Adrenal gland (tissue), 12 donors: ENCODE measurements around the gene RALGAPA1. TPM values are rescaled to one million over a fixed set of nuclear protein-coding genes. Genes with fewer than 3 reads are reported as not detected.

ENCODE experiments used
- DNase-seq, 7 donors: peaks; one replicate each; pipeline ENCODE4 v3.0.0-alpha.2; 2019 to 2020
- H3K27ac ChIP-seq, 5 donors: fragments of 200-600 bp; sonication (generic) in 4 of 5; 1 replicate in 3 of 5; 2 replicates in 2 of 5; pipeline versions ENCODE4 v1.5.1 to v1.8.0; 2016 to 2020; ENCODE audit warnings: mild to moderate bottlenecking in 1 of 5
- H3K27me3 ChIP-seq: fragments of 200-600 bp; 2 replicates; pipeline ENCODE4 v1.8.0; 2021
- H3K36me3 ChIP-seq, 2 donors: fragments of 200-600 bp; replicated peaks in 1 of 2; 1 replicate in 1 of 2; 2 replicates in 1 of 2; pipeline versions ENCODE4 v1.5.1 to v1.8.0; 2018 to 2022
- H3K4me1 ChIP-seq, 2 donors: fragments of 200-600 bp; replicated peaks in 1 of 2; 1 replicate in 1 of 2; 2 replicates in 1 of 2; pipeline versions ENCODE4 v1.5.1 to v1.8.0; 2018 to 2021
- H3K4me3 ChIP-seq, 4 donors: fragments of 200-600 bp; sonication (generic) in 3 of 4; one replicate each; pipeline ENCODE4 v1.5.1; 2016 to 2018
- H3K9me3 ChIP-seq, 3 donors: fragments of 200-600 bp; sonication (generic) in 1 of 3; replicated peaks in 1 of 3; 1 replicate in 2 of 3; 2 replicates in 1 of 3; pipeline versions ENCODE4 v1.5.1 to v1.8.0; 2016 to 2021
- POLR2A ChIP-seq, 2 donors: fragments of 450-650 bp; IDR thresholded peaks; one replicate each; pipeline ENCODE4 v1.6.1; 2017; ENCODE audit warnings: antibody characterized with exemption in 2 of 2, mild to moderate bottlenecking in 2 of 2, moderate library complexity in 1 of 2
- WGBS, 4 donors: extraction: QIAGEN DNeasy Blood & Tissue Kit in 2 of 4; methylation state at CpG; one replicate each; pipeline versions ENCODE4 v1.1.5 to v1.1.7; 2013 to 2017; 5-methylcytosine and 5-hydroxymethylcytosine counted together
- intact Hi-C, 2 donors: fragments of 100-400 bp; cut with DNase I; formaldehyde crosslinking; loops; one replicate each; pipeline versions ENCODE4 v1.14.1 to v1.15.0; 2022 to 2023
- polyA plus RNA-seq, 3 donors: library from polyadenylated mRNA; stranded (reverse); fragments of 200-250 nt in 2 of 3; fragments of 350-450 nt in 1 of 3; fragmentation: Illumina TruSeq in 1 of 3; extraction: RNeasy Lipid Tissue Mini Kit (QIAGEN cat#74804) in 1 of 3; gene quantifications; one replicate each; pipeline ENCODE4 v1.2.3, GENCODE V29; 2013 to 2014
- total RNA-seq, 9 donors: library from RNA; depleted of rRNA in 4 of 9; stranded (reverse); fragments of >200 nt in 4 of 9; fragments of 120-200 nt in 1 of 9; fragmentation: NEBNext Ultra II Directional in 1 of 9; extraction: Animal tissue kit (Norgen Biotek cat#: 25700) in 1 of 9; gene quantifications; one replicate each; pipeline versions ENCODE4 v1.1.0 to v1.2.4, GENCODE V29; 2013 to 2023
- TF ChIP-seq, protein P1 (sequence below), 6 experiments: fragments of 450-650 bp in 4 of 6; fragments of 200-600 bp in 2 of 6; sonication (generic) in 1 of 6; IDR thresholded peaks; 1 replicate in 5 of 6; 2 replicates in 1 of 6; pipeline versions ENCODE4 v1.5.1 to v1.8.0; 2016 to 2021; ENCODE audit warnings: antibody characterized with exemption in 6 of 6, mild to moderate bottlenecking in 2 of 6, moderate library complexity in 1 of 6
- donor health status: healthy with polysubstance abuse.
- donor health status: Bipolar disorder and iron deficiency.
- donor health status: DM: yes; HTN: yes; CAD: no.
- donor health status: DM: no; HTN: no; CAD: no.
- donor health status: DM: no; HTN: no; CAD: no.
- donor health status: DM: yes; HTN: yes; CAD: no.

Gene RALGAPA1
- total and polyA plus RNA-seq, 12 donors = 31.7 to 116 (median 64.8) TPM

GRCh38 chr14:35556548-35556947 lies 252.5 kb downstream of the RALGAPA1 start:
- WGBS, 4 donors = 77 to 94% (median 83%) methylated on average over 1 of the region's 1 CpG

DNA sequence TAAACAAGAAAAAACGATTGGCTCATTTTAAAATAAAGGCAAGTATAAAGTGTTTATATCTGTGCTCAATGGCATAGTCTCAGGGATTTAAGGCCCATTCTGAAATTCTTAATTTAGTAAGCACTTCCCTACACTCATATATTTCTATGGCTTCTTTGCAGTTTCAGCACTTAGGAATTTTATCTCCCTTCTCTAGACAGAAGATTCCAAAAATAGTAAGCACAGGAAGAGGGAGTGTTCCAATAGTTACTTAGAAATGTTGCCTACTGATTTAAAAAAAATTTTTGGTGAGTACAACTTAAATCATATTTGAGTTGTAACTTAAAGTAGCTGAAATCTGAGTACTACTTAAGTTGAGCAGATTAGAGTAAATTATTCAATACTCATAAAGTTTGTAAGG lies 255.3 kb downstream of the RALGAPA1 start:
- H3K27ac ChIP-seq = no peak overlapping the region
- no peaks in the 10 kb centered on the region for H3K36me3 ChIP-seq
- H3K27me3 ChIP-seq = no peaks in the 10 kb centered on the region
- 47 to 85% (median 60%) methylated on average over 1 of the region's 1 CpG for WGBS, 4 donors
- intact Hi-C loops = no loop called here
- TF ChIP-seq, protein P1, sequence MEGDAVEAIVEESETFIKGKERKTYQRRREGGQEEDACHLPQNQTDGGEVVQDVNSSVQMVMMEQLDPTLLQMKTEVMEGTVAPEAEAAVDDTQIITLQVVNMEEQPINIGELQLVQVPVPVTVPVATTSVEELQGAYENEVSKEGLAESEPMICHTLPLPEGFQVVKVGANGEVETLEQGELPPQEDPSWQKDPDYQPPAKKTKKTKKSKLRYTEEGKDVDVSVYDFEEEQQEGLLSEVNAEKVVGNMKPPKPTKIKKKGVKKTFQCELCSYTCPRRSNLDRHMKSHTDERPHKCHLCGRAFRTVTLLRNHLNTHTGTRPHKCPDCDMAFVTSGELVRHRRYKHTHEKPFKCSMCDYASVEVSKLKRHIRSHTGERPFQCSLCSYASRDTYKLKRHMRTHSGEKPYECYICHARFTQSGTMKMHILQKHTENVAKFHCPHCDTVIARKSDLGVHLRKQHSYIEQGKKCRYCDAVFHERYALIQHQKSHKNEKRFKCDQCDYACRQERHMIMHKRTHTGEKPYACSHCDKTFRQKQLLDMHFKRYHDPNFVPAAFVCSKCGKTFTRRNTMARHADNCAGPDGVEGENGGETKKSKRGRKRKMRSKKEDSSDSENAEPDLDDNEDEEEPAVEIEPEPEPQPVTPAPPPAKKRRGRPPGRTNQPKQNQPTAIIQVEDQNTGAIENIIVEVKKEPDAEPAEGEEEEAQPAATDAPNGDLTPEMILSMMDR (IDR thresholded peaks at IDR 0.05) = no peak
- TF ChIP-seq POLR2A (IDR thresholded peaks at IDR 0.05) = no peak
- H3K4me1 ChIP-seq = peaks cover 0 to 6% of the 10 kb centered on the region in 2 donors
- no peak overlapping the region for H3K4me3 ChIP-seq
- DNase-seq = no peak
- H3K9me3 ChIP-seq = no peaks in the 10 kb centered on the region

More at GRCh38 chr14:35556548-35556947, 252.5 kb downstream of the RALGAPA1 start:
- no peak overlapping the region for H3K27ac ChIP-seq
- H3K36me3 ChIP-seq = no peaks in the 10 kb centered on the region
- no peaks in the 10 kb centered on the region for H3K27me3 ChIP-seq
- DNase-seq = no peak
- no peak overlapping the region for H3K4me3 ChIP-seq
- H3K9me3 ChIP-seq = no peaks in the 10 kb centered on the region
- TF ChIP-seq, protein P1 (IDR thresholded peaks at IDR 0.05) = no peak
- no peak for TF ChIP-seq POLR2A (IDR thresholded peaks at IDR 0.05)
- intact Hi-C loops = no loop called here
- peaks cover 0 to 6% of the 10 kb centered on the region in 2 donors for H3K4me1 ChIP-seq

GRCh38 chr14:35551081-35551480 lies 258.0 kb downstream of the RALGAPA1 start:
- Histone ChIP-seq H3K4me1 (peaks cover 0 to 6% of the 10 kb centered on the region in 2 donors), H3K36me3 (no peaks in the 10 kb centered on the region), H3K27ac (no peak overlapping the region), H3K9me3 (no peaks in the 10 kb centered on the region), H3K27me3 (no peaks in the 10 kb centered on the region), H3K4me3 (no peak overlapping the region)
- intact Hi-C loops = no loop called here
- TF ChIP-seq, protein P1 (IDR thresholded peaks at IDR 0.05) = no peak
- TF ChIP-seq POLR2A (IDR thresholded peaks at IDR 0.05) = no peak
- 90 to 95% (median 93%) methylated on average over 1 of the region's 1 CpG for WGBS, 4 donors
- no peak for DNase-seq

DNA sequence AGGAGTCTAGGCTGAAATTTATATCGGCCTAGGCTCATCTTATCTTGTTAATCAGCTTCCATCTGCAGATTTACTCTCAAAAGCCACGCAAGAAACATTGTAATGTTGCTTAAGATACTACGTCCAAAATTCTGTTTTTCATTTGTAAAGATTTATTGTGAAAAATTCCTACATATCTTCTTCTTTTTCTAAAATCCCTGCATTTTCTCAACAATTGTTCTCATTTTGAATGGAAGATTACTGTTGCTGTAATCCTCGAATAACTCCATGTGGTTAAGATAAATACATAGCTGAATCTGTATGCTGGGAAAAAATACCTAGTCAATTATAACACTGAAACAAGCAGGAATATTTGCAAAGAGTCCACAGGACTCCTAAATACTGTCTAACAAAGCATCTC lies 259.5 kb downstream of the RALGAPA1 start:
- Histone ChIP-seq H3K36me3 (no peaks in the 10 kb centered on the region), H3K27me3 (no peaks in the 10 kb centered on the region), H3K4me3 (no peak overlapping the region), H3K9me3 (no peaks in the 10 kb centered on the region), H3K27ac (no peak overlapping the region), H3K4me1 (peaks cover 0 to 6% of the 10 kb centered on the region in 2 donors)
- TF ChIP-seq POLR2A (IDR thresholded peaks at IDR 0.05) = no peak
- TF ChIP-seq, protein P1 (IDR thresholded peaks at IDR 0.05) = no peak
- no peak for DNase-seq
- intact Hi-C loops = no loop called here
- 89 to 94% (median 91%) methylated on average over 4 of the region's 4 CpGs for WGBS, 4 donors
